Measurements from ENCODE around the gene ORM2.

Gene ORM2

DNA sequence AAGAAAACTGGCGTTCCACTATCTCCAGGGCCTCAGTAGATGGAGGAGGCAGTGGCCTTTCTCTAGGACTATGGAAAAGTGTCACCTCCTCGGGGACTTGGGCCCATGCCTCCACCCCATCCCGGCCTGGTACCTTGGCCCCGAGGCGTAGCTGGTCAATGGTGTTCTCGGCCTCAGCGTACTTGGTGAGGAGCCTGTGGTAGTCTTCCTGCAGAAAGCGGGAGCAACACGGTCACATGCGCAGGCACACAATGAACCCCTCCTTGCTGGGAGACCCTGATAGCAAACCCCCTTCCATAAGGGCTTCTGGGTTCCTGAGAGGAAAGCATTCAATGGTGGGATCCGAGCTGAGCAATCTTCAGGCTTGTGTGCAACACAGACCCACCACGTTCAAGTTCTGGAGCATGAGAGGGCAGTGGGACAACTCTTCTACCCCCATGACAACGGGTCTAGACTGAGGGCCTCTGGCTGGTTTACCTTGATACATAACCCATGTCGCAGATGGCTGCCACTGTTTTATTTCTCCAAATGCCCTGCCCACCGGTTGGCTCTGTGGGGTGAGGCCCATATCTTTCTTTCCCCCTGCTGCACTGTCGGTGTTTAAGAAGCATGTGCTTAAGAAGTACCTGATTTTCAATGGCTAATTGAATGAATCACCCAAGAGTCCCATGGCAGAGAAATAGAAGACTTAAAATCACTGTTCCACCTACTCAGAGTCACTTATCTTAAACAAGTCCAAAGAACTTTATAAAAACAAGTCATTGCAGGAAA lies 44.5 kb downstream of the ORM2 start:
- DNase-seq: no peak

GRCh38 chr9:114374936-114375335 lies 45.3 kb downstream of the ORM2 start:
- DNase-seq: no peak

- no peak for DNase-seq
These were observed 45.9 kb downstream of the ORM2 start for GRCh38 chr9:114375386-114376175.

DNA sequence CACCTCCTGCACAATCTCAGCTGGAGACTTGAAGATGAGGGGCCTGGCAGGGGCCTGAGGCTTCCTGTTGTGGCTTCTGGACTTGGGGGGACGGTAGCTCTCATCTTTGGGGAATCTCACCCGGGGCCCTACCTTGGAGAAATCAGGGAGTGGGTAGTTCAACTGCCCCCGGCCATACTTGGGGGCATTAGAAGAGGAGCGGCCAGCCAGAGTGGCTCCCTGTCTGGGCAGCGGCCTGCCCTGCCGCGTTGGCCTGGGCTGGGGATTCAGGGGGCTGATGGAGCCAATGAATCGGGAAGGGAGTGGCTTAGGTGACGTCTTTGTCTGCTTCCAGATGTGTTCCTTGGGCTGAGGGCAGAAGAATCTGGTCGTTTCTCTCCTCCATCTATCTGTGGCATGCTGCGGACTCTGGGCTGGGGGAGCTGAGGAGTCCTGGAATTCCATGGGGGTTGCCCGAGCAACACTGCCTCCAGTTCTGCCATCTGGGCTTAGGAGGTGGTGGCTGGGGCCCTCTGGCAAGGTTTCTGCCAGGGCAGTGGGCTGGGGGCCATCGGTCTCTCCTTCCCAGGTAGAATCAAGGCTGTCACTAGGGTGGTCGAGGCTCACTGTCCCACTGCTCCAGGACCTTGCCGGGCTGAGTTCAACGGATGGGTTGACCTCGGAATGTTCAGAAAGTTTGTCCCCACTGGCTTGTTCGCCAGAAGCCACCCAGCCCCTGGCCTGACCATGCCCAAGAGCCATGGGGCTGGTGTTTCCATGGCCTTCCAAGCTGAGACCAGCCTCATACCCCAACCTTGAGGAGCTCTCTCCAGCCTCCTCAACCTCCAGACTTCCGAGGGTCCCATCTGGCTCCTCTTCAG lies 47.1 kb downstream of the ORM2 start:
- DNase-seq: no peak

DNA sequence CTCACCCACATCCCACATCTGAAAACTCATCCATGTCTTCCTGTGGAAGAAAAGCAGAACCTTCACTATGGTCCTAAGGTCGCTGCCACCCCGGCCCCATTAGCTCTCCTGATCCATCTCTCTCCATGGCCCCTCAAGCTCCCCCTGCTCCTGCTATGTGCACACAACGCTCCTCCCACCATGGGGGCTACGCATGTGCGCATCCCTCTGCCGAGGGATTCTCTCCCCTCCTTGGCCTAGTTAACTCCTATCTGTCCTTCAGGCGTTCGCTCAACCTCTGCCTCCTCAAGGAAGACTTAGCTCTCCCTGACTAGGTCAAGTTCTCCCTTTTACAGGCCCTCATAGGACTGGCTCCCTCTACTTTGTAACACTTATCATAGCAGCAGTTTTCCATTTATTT lies 48.3 kb downstream of the ORM2 start:
- DNase-seq: no peak

DNA sequence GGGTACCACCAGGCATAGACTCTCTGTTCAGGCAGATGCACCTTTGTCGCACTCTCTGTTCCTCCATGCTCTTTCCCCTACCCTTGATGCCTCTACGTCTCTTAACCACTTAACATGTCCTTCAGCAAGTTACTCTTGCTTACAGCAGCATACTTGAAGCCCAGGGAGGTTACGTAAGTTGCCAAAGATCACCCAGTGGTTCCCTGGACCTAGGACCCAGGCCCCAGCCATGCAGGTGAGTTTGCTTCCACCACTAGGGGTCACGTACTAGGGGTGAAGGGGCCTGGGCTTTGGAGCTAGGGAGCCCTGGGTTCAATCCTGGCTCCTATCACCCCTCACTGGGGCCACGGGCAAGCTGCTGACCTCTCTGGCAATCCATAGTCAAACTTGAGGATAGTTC lies 49.2 kb downstream of the ORM2 start:
- no peak for DNase-seq

All from DMS53 (cell line).